GM19438 (cell line): ENCODE data around the gene PCDH9.

Experiments used
- ATAC-seq: cut with Tn5 transposase; IDR thresholded peaks from one replicate; pipeline ENCODE4 v1.9.1; 2021; ENCODE audit warnings: low read depth; ENCODE audit not compliant: unreplicated experiment

Gene PCDH9

GRCh38 chr13:66703597-66703996 is 526.5 kb downstream of the PCDH9 start:
- ATAC-seq: no peak

GRCh38 chr13:66700117-66700601 is 530.0 kb downstream of the PCDH9 start:
- no peak for ATAC-seq

- ATAC-seq: no peak
These were observed 536.5 kb downstream of the PCDH9 start for GRCh38 chr13:66693656-66694055.

GRCh38 chr13:66691149-66691548 is 539.0 kb downstream of the PCDH9 start:
- ATAC-seq: no peak

- no peak for ATAC-seq
These were observed 540.5 kb downstream of the PCDH9 start for GRCh38 chr13:66689628-66690027.

GRCh38 chr13:66689037-66689619 is 541.0 kb downstream of the PCDH9 start:
- ATAC-seq: no peak

DNA sequence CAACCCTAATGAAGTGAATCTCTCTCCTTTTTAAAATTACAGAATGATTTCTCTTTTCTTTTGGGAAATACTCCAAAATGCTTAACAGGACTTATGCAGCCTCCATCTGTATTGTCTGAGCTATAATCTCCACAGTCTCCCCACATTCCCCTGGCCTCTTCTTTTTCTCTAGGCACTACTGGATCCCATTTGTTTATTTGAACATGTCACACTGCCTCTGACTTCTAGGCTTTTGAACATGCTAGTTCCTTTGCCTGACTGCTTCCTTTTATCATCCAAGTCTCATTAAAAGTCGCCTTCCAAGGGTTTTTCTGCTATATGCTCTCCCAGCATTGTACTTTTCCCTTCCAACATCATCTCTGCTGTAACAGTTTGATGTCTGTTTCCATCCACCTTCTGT is 548.7 kb downstream of the PCDH9 start:
- no peak for ATAC-seq

- no peak for ATAC-seq
These were observed 550.1 kb downstream of the PCDH9 start for GRCh38 chr13:66680031-66680430.

DNA sequence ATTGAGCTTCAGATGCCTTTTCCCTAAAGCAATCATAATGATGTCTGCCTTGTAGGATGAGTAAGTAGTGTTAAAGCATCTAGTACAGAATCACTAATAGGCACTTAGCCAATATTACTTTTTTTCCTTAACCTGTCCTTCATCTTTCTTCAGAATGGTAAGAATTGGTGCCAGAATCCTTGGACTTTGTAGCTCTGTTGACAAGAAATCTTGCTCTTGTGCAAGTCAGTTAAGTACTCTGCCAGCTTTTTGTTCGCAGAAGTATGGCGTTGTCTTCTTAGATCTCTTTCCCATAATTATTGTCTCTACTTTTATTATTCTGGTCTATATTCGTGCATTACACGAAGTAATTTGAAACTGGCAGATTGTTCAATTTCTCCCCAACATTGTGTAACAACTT is 554.5 kb downstream of the PCDH9 start:
- ATAC-seq: no peak

DNA sequence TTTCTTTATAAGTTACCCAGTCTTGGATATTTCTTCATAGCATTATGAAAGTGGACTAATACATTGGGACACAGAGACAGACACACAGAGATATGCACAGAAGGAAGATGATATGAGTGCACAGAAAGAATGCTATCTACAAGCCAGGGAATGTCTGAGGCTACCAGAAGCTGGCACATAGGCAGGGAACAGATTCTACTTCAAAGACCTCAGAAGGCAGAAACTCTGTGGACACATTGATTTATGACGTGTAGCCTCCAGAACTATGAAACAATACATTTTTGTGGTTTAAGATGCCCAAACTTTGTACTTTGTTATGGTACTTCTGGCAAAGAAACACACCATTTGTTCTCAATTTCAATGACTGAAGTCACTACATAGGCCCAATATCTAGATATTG is 556.7 kb downstream of the PCDH9 start:
- no peak for ATAC-seq

DNA sequence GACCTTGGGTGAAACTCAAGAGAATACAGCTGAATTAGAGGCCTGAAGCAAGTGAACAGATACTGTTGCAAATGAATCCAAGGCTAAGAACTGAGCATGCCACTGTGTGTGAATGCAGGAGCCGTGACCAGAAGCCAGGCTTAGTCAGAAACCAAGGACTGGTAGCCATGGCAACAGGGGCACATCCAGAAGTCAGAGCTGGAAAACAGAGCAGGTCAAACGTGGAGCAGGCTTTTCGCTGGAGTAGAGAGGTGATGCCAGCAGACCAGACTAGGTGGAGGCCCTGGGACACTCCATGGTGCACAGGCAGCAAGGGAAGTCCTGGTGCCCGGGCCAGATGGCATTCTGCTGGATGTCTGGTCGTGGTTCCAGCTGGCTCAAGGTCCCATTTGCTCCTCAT is 564.1 kb downstream of the PCDH9 start:
- ATAC-seq: no peak

DNA sequence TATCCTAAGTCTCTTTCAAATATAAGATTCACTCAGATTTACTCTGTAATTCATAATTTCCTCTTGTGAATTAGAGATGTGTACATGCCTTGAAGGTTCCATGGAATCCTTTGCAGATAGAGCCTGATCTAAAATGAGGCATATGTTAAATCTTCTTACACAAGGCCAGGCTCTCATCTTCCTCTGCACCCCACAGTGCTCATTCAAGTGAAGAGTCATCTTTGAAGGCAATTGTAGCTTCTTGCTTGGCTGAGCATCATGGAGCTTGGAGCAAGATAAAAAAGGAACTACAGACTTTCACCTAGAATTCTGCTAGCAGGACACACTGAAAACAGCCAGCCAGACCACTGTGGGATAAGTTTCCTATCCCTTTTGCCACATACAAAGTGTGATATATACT is 566.4 kb downstream of the PCDH9 start:
- ATAC-seq: no peak

DNA sequence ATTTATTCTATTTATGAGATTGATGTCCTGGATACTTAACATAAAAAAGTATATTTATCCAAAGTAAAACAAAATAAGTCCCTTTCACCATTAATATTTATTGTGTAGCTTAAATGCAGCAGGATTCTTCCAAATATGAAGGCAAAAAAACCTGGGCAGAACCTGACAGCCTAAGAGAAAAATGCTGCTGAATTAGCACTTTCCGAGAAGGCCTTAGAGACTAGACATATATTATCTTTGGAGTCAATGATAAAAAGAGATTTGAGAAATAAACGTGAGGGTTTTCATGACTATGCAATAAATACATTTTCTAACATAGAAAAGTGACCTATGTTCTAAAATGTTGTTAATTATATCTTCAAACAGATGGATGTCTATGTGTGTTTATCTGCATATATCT is 566.9 kb downstream of the PCDH9 start:
- no peak for ATAC-seq

GRCh38 chr13:66661336-66661735 is 568.8 kb downstream of the PCDH9 start:
- no peak for ATAC-seq

GRCh38 chr13:66660468-66660813 is 569.7 kb downstream of the PCDH9 start:
- ATAC-seq: no peak

GRCh38 chr13:66659701-66660467 is 570.3 kb downstream of the PCDH9 start:
- ATAC-seq: peak; percentile 70

GRCh38 chr13:66659286-66659685 is 570.9 kb downstream of the PCDH9 start:
- no peak for ATAC-seq

DNA sequence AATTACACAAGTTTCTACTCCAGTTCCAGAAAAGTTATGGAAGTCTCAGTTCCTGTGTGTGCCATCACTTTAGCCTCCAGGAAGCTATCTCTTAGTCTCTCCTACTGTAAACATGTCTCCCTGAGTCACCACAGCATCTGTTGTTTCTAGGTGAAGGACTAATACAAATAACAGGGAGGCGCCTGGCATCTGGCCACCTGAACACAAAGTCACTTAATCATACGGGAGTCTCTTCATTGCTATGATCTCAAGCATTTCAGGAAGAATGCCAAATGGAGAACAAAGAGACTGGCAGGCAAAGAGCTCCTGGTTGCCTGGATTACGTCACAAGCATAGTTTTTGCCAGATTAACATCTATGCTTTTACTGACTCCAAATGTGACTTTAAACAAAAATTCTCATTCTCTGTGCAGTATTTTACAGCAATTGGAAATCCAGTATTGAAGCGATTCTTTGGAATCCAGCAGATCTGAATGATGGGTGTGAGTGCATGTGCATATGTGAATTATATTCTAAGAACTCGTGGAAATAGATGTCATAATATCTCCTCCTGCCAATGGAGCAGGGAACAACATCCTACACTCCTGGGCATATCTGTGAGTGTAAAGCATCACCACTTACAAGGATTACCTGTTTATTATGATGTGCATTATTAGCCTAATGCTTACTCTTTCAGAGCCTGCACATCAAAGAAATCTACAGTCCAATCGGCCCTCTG is 572.8 kb downstream of the PCDH9 start:
- ATAC-seq: no peak

- no peak for ATAC-seq
These were observed 574.2 kb downstream of the PCDH9 start for GRCh38 chr13:66655847-66656454.

DNA sequence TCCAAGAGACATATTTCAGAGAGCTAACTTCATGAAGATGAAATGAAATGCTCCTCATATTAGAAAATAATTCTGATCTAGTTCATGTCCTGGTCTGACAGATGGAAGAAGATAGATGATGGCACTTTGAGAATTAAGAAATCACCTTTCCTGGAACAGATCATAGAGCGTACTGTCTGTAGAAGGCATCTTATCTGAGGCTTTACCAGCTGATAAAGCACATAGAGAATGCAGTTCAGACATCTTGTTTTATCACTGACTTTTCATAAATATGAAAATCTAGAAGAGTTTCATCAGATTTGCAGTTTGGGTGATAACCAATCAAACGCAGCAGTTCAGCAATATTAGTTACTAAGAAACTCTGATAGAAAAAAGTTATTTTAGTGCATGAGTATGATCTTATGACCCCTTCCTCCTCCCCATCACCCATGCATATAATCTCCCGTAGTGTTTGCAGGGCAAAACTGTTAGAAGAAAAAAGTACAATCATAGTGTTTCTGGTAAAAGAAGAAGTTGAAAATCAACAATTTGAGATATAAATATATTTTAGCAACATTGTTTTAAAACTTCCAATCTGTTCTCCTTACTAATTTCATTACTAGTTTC is 585.2 kb downstream of the PCDH9 start:
- ATAC-seq: no peak

DNA sequence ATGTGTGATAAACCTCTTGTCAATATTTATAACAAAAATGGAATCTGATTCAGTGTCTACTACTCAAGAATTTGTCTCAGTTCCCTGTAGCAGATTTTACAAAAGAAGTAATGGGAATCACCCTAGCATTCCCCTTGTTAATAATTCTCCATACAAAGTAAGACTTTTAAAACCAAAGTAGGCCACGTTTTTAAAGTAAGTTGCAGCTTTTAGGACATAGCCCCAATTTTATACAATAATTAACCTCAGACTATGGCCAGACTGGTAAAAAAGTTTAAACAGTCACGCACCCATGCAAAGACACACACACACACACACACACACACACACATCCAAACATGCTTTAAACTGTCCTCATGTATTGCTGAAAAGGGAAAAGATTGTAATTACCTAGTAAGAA is 589.9 kb downstream of the PCDH9 start:
- ATAC-seq: peak; percentile 67
